Neural cell (in vitro differentiated cells): ENCODE data around the gene CLHC1. TPM values are rescaled to one million over a fixed set of nuclear protein-coding genes. Genes with fewer than 3 reads are reported as not detected.

ENCODE experiments used
- H2AFZ ChIP-seq: fragments of 200-600, 300-800 bp; sonication (generic), shearing (Covaris generic); 2 replicates; pipeline ENCODE4 v1.6.0; 2014; ENCODE audit warnings: low read depth, mild to moderate bottlenecking, antibody characterized with exemption, low read length, moderate library complexity
- H3F3A ChIP-seq: fragments of 200-600 bp; shearing (Covaris generic); 2 replicates; pipeline ENCODE4 v1.6.1; 2016; ENCODE audit warnings: mild to moderate bottlenecking, moderate library complexity, mixed read lengths, antibody characterized with exemption, low read length; ENCODE audit not compliant: insufficient read depth, poor library complexity, severe bottlenecking
- H3K27ac ChIP-seq: fragments of 200-600, 300-800 bp; sonication (generic), shearing (Covaris generic); 2 replicates; pipeline ENCODE4 v1.5.1; 2014; ENCODE audit warnings: mild to moderate bottlenecking, low read length, moderate library complexity
- H3K27me3 ChIP-seq: fragments of 300-800, 200-600 bp; sonication (generic), shearing (Covaris generic); 2 replicates; pipeline ENCODE4 v1.6.0; 2014; ENCODE audit warnings: mild to moderate bottlenecking, low read depth, low read length, moderate library complexity; ENCODE audit not compliant: insufficient read depth
- H3K36me3 ChIP-seq: fragments of 300-800, 200-600 bp; sonication (generic), shearing (Covaris generic); 2 replicates; pipeline ENCODE4 v1.5.1; 2014; ENCODE audit warnings: mild to moderate bottlenecking, antibody characterized with exemption, low read length, moderate library complexity; ENCODE audit not compliant: insufficient read depth
- H3K4me2 ChIP-seq: fragments of 300-800, 200-600 bp; sonication (generic), shearing (Covaris generic); 2 replicates; pipeline ENCODE4 v1.6.0; 2014; ENCODE audit warnings: mild to moderate bottlenecking, low read length
- H3K4me3 ChIP-seq: fragments of 300-800, 200-600 bp; sonication (generic), shearing (Covaris generic); 2 replicates; pipeline ENCODE4 v1.5.1; 2014; ENCODE audit warnings: mild to moderate bottlenecking, low read length, moderate library complexity
- H3K79me2 ChIP-seq: fragments of 200-600 bp; shearing (Covaris generic); replicated peaks from 2 replicates; pipeline ENCODE4 v1.6.0; 2014; ENCODE audit warnings: mild to moderate bottlenecking, low read length, moderate library complexity; ENCODE audit not compliant: insufficient read depth
- H3K9ac ChIP-seq: fragments of 300-800, 200-600 bp; sonication (generic), shearing (Covaris generic); 2 replicates; pipeline ENCODE4 v1.6.1; 2016; ENCODE audit warnings: mild to moderate bottlenecking, low read length, mixed read lengths
- H3K9me2 ChIP-seq: fragments of 200-600 bp; shearing (Covaris generic); 2 replicates; pipeline ENCODE4 v1.6.1; 2016; ENCODE audit warnings: mild to moderate bottlenecking, low read length, mixed read lengths; ENCODE audit not compliant: insufficient read depth
- H3K9me3 ChIP-seq: fragments of 200-600, 300-800 bp; sonication (generic), shearing (Covaris generic); 2 replicates; pipeline ENCODE4 v1.6.1; 2016; ENCODE audit warnings: mild to moderate bottlenecking, mixed run types, low read length, moderate library complexity, mixed read lengths
- H4K20me1 ChIP-seq: fragments of 200-600 bp; shearing (Covaris generic); 2 replicates; pipeline ENCODE4 v1.6.1; 2016; ENCODE audit warnings: mild to moderate bottlenecking, mixed run types; ENCODE audit not compliant: insufficient read depth
- EP300 ChIP-seq: fragments of 450-650 bp; conservative IDR thresholded peaks from 2 replicates; pipeline ENCODE4 v1.6.1; 2014; ENCODE audit warnings: antibody characterized with exemption, mild to moderate bottlenecking, moderate library complexity; ENCODE audit not compliant: poor library complexity, severe bottlenecking
- EZH2 ChIP-seq: fragments of 200-600, 300-800 bp; shearing (Covaris generic), sonication (generic); IDR thresholded peaks from 2 replicates; pipeline ENCODE4 v1.6.1; 2014; ENCODE audit warnings: antibody characterized with exemption, low read length, borderline replicate concordance, mild to moderate bottlenecking; ENCODE audit not compliant: insufficient read depth, poor library complexity, severe bottlenecking
- MXI1 ChIP-seq: fragments of 450-650 bp; conservative IDR thresholded peaks from 2 replicates; pipeline ENCODE4 v1.6.1; 2014; ENCODE audit warnings: antibody characterized with exemption, mild to moderate bottlenecking; ENCODE audit not compliant: poor library complexity, severe bottlenecking
- POLR2AphosphoS5 ChIP-seq: IDR thresholded peaks from 2 replicates; pipeline ENCODE4 v1.6.1; 2012
- RAD21 ChIP-seq: fragments of 450-650 bp; conservative IDR thresholded peaks from 2 replicates; pipeline ENCODE4 v1.6.1; 2014; ENCODE audit warnings: antibody characterized with exemption, mild to moderate bottlenecking, moderate library complexity
- SMC3 ChIP-seq: fragments of 450-650 bp; conservative IDR thresholded peaks from 2 replicates; pipeline ENCODE4 v1.6.1; 2014; ENCODE audit warnings: antibody characterized with exemption, mild to moderate bottlenecking, moderate library complexity; ENCODE audit not compliant: poor library complexity
- TAF1 ChIP-seq: IDR thresholded peaks from 2 replicates; pipeline ENCODE4 v1.6.1; 2012; ENCODE audit warnings: low read depth
- polyA plus RNA-seq: library from polyadenylated mRNA; depleted of rRNA; stranded (reverse); fragments of >200 nt; gene quantifications from 2 replicates; pipeline ENCODE4 v1.2.3, GENCODE V29; 2014
- TF ChIP-seq, protein P1 (sequence below): IDR thresholded peaks from 2 replicates; pipeline ENCODE4 v1.6.1; 2012; ENCODE audit warnings: borderline replicate concordance
- TF ChIP-seq, protein P2 (sequence below): fragments of 450-650 bp; IDR thresholded peaks from 2 replicates; pipeline ENCODE4 v1.5.1; 2014; ENCODE audit warnings: antibody characterized with exemption, mild to moderate bottlenecking, moderate library complexity; ENCODE audit not compliant: poor library complexity, severe bottlenecking

The CLHC1 gene
- polyA plus RNA-seq, 1 donor from 2014 or later: 43.6 TPM

DNA sequence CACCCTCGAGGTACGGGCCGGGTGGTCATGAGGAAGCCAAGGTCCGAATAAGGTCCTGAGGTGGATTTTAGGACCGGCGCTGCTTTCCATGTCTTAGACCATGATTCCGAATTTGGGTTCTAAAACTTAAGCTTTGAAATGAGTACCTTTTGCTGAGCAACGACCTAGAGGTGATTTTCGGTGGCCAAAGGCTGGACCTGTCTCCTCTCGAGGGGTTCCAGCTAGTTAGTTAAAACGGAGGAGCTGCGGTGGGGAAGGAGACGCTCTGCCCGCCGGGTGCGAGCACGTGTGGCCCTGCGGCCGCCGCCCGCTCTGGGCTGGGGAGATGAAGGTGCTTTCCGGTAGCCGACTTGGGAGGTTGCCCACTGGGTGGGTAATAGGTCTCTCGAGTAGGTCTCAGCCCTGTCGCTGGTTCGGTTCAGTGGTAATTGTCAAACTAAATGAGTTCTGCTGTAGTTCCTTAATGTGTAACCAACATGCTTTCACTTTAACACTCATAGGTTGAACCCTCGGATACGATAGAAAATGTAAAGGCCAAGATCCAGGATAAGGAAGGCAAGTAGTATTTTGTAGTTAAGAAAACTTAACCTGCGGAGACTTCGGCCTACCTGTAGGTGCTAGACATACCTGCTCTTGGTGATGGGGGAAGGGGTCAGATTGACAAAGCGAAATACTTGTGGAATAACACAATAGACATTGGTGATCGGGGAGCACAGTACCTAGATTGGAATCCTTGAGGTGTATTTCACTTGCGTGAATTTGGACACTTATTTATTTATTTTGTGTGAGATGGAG, 967 bp upstream of the CLHC1 start:
- Histone ChIP-seq H3F3A (no peaks in the 10 kb centered on the region), H3K9ac (peak overlapping the region; percentile 93), H4K20me1 (no peaks in the 10 kb centered on the region)

DNA sequence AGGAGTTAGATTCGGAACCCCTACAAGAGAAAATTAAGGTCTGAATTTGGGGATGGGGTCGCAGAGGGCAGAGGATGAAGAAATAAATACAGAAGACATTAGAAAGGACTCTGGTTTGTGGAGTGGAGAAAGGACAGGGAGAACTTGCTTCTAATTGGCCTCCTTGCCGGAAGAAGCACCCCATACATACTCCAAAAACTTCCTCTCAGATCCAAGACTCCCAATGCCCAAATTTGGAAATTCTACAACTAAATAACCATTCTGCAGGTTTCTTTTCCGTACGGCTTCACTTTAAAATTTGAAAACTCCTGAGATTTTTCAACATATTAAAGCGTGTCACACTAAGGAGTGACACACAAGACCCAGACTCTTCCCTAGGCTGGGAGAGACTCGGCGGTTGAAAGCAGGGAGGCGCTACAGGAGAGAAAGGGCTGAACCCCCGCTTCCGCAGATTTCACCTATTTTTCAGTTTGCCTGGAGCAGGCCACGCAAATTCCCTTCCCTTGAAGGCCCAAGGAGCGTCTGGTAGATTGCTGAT, 478 bp downstream of the CLHC1 start:
- Histone ChIP-seq H4K20me1 (no peaks in the 10 kb centered on the region), H3K9ac (peak overlapping the region; percentile 93), H3K27ac (peak overlapping the region; percentile 93), H3F3A (no peaks in the 10 kb centered on the region), H3K9me3 (no peaks in the 10 kb centered on the region), H3K4me3 (peak overlapping the region; percentile 100), H3K36me3 (peaks cover 14% of the 10 kb centered on the region), H3K4me2 (peak overlapping the region; percentile 98), H3K9me2 (no peaks in the 10 kb centered on the region), H3K79me2 (peaks cover 35% of the 10 kb centered on the region), H2AFZ (peak overlapping the region; percentile 84), H3K27me3 (no peaks in the 10 kb centered on the region)
- TF ChIP-seq EZH2 (no peak), EP300 (no peak), TAF1 (peak; percentile 31)
- TF ChIP-seq, protein P1, sequence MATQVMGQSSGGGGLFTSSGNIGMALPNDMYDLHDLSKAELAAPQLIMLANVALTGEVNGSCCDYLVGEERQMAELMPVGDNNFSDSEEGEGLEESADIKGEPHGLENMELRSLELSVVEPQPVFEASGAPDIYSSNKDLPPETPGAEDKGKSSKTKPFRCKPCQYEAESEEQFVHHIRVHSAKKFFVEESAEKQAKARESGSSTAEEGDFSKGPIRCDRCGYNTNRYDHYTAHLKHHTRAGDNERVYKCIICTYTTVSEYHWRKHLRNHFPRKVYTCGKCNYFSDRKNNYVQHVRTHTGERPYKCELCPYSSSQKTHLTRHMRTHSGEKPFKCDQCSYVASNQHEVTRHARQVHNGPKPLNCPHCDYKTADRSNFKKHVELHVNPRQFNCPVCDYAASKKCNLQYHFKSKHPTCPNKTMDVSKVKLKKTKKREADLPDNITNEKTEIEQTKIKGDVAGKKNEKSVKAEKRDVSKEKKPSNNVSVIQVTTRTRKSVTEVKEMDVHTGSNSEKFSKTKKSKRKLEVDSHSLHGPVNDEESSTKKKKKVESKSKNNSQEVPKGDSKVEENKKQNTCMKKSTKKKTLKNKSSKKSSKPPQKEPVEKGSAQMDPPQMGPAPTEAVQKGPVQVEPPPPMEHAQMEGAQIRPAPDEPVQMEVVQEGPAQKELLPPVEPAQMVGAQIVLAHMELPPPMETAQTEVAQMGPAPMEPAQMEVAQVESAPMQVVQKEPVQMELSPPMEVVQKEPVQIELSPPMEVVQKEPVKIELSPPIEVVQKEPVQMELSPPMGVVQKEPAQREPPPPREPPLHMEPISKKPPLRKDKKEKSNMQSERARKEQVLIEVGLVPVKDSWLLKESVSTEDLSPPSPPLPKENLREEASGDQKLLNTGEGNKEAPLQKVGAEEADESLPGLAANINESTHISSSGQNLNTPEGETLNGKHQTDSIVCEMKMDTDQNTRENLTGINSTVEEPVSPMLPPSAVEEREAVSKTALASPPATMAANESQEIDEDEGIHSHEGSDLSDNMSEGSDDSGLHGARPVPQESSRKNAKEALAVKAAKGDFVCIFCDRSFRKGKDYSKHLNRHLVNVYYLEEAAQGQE: peak; percentile 63

More for the DNA sequence above, 967 bp upstream of the CLHC1 start:
- Histone ChIP-seq H3K79me2 (peaks cover 31% of the 10 kb centered on the region), H3K36me3 (peaks cover 14% of the 10 kb centered on the region), H3K9me2 (no peaks in the 10 kb centered on the region), H3K4me2 (peak overlapping the region; percentile 94), H3K4me3 (peak overlapping the region; percentile 100), H3K27ac (peak overlapping the region; percentile 93), H3K27me3 (no peaks in the 10 kb centered on the region), H3K9me3 (no peaks in the 10 kb centered on the region), H2AFZ (peak overlapping the region; percentile 84)
- TF ChIP-seq MXI1: peak; percentile 53
- TF ChIP-seq EP300: no peak
- no peak for TF ChIP-seq SMC3
- TF ChIP-seq, protein P2, sequence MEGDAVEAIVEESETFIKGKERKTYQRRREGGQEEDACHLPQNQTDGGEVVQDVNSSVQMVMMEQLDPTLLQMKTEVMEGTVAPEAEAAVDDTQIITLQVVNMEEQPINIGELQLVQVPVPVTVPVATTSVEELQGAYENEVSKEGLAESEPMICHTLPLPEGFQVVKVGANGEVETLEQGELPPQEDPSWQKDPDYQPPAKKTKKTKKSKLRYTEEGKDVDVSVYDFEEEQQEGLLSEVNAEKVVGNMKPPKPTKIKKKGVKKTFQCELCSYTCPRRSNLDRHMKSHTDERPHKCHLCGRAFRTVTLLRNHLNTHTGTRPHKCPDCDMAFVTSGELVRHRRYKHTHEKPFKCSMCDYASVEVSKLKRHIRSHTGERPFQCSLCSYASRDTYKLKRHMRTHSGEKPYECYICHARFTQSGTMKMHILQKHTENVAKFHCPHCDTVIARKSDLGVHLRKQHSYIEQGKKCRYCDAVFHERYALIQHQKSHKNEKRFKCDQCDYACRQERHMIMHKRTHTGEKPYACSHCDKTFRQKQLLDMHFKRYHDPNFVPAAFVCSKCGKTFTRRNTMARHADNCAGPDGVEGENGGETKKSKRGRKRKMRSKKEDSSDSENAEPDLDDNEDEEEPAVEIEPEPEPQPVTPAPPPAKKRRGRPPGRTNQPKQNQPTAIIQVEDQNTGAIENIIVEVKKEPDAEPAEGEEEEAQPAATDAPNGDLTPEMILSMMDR: no peak
- TF ChIP-seq TAF1: peak; percentile 23
- TF ChIP-seq, protein P1: no peak
- TF ChIP-seq RAD21: peak; percentile 7
- no peak for TF ChIP-seq POLR2AphosphoS5
- no peak for TF ChIP-seq EZH2
